ENCODE results near the gene NELFA. TPM values are rescaled to one million over a fixed set of nuclear protein-coding genes. Genes with fewer than 3 reads are reported as not detected.
"Not testable (repeated sequence)": the region's sequence is repeated elsewhere in the genome, so short reads cannot be mapped to it uniquely, and the experiment has no call there.

The NELFA gene
- total RNA-seq, 3 donors from 2014 or later, result 14.1 to 22.0 (median 18.4) TPM

DNA sequence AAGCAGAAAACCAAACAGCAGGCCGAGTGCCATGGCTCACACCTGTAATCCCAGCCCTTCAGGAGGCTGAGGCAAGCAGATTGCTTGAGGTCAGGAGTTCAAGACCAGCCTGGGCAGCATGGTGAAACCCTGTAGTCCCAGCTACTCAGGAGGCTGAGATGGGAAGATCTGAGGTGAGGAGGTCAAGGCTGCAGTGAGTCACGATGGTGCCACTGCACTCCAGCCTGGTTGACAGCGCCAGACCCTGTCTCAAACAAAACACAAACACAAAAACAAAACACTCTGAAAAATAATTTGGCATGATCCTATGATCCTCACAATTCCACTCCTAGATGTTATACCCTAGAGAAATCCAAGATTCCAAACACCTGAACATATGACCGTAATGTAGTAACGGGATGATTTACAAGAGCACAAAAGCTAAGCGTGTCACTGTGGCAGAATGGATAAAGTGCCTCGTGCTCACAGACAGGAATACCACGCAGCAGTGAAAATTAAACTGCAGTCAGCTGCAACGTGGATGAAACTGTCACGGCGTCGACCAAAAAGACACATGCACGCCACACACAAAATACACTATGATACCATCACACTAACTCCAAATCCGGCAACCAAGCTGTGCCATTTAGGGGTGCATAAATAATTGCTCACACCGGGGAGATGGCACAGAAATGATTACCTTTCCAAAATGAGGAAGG lies 1.7 kb downstream of the NELFA start:
- intact Hi-C loops (cut with DNase I; ENCODE audit: low total_unique reads), result no loop called here
- no peak overlapping the region for H3K27ac ChIP-seq
- H3K36me3 ChIP-seq, result no peaks in the 10 kb centered on the region
- H3K27me3 ChIP-seq, result no peaks in the 10 kb centered on the region
- no peaks in the 10 kb centered on the region for H3K9me3 ChIP-seq
- no peaks in the 10 kb centered on the region for H3K4me1 ChIP-seq
- no peak for DNase-seq (ENCODE audit: low spot score in 2 of 2)
- TF ChIP-seq, protein P1, sequence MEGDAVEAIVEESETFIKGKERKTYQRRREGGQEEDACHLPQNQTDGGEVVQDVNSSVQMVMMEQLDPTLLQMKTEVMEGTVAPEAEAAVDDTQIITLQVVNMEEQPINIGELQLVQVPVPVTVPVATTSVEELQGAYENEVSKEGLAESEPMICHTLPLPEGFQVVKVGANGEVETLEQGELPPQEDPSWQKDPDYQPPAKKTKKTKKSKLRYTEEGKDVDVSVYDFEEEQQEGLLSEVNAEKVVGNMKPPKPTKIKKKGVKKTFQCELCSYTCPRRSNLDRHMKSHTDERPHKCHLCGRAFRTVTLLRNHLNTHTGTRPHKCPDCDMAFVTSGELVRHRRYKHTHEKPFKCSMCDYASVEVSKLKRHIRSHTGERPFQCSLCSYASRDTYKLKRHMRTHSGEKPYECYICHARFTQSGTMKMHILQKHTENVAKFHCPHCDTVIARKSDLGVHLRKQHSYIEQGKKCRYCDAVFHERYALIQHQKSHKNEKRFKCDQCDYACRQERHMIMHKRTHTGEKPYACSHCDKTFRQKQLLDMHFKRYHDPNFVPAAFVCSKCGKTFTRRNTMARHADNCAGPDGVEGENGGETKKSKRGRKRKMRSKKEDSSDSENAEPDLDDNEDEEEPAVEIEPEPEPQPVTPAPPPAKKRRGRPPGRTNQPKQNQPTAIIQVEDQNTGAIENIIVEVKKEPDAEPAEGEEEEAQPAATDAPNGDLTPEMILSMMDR (IDR thresholded peaks at IDR 0.05), result no peak
- peak overlapping the region; percentile 98 to 99 (median 98) for H3K4me3 ChIP-seq

DNA sequence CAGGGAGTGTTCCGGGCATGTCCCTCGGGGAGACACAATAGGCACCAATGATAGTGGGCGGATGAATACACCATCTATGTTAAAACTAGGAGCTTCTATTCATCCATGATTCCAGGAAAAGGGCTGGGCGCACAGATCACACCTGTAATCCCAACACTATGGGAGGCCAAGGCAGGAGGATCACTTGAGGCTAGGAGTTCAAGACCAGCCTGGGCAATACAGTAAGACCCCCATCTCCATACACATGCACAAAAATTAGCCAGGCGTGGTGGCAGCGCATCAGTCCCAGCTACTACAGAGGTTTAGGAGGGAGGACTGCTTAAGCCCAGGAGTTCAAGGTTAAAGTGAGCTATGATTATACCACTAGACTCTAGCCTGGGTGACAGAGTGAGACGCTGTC lies 2.4 kb downstream of the NELFA start:
- Histone ChIP-seq H3K27ac (no peak overlapping the region), H3K9me3 (no peaks in the 10 kb centered on the region), H3K36me3 (no peaks in the 10 kb centered on the region), H3K4me3 (no peak overlapping the region), H3K4me1 (no peaks in the 10 kb centered on the region), H3K27me3 (no peaks in the 10 kb centered on the region)
- DNase-seq (ENCODE audit: low spot score in 2 of 2), result no peak
- intact Hi-C loops (cut with DNase I; ENCODE audit: low total_unique reads), result no loop called here
- TF ChIP-seq POLR2AphosphoS5 (IDR thresholded peaks at IDR 0.05) (no peak), POLR2A (IDR thresholded peaks at IDR 0.05) (no peak)
- TF ChIP-seq, protein P1 (IDR thresholded peaks at IDR 0.05), result no peak

DNA sequence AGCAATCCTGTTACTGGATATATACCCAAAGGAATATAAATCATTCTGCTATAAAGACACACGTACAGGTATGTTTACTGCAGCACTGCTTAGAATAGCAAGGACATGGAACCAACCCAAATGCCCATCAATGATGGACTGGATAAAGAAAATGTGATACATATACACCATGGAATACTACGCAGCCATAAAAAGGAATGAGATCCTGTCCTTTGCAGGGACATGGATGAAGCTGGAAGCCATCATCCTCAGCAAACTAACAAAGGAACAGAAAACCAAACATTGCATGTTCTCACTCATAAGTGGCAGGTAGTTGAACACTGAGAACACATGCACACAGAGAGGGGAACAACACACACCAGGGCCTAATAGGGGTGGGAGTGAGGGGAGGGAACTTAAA lies 5.4 kb downstream of the NELFA start:
- H3K27ac ChIP-seq; H3K36me3 ChIP-seq; H3K4me3 ChIP-seq; H3K27me3 ChIP-seq; H3K9me3 ChIP-seq; H3K4me1 ChIP-seq; DNase-seq (ENCODE audit: low spot score in 2 of 2); intact Hi-C loops (cut with DNase I; ENCODE audit: low total_unique reads): not testable (repeated sequence)

DNA sequence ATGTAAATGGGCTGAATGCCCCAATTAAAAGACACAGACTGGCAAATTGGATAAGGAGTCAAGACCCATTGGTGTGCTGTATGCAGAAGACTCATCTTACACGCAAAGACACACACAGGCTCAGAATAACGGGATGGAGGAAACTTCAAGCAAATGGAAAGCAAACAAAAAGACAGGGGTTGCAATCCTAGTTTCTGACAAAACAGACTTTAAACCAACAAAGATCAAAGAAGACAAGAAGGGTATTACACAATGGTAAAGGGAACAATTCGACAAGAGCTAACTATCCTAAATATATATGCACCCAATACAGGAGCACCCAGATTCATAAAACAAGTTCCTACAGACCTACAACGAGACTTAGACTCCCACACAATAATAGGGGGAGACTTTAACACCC lies 9.5 kb downstream of the NELFA start:
- H3K4me3 ChIP-seq; H3K4me1 ChIP-seq; H3K27ac ChIP-seq; H3K36me3 ChIP-seq; H3K9me3 ChIP-seq; intact Hi-C loops (cut with DNase I; ENCODE audit: low total_unique reads); DNase-seq (ENCODE audit: low spot score in 2 of 2); H3K27me3 ChIP-seq: not testable (repeated sequence)

DNA sequence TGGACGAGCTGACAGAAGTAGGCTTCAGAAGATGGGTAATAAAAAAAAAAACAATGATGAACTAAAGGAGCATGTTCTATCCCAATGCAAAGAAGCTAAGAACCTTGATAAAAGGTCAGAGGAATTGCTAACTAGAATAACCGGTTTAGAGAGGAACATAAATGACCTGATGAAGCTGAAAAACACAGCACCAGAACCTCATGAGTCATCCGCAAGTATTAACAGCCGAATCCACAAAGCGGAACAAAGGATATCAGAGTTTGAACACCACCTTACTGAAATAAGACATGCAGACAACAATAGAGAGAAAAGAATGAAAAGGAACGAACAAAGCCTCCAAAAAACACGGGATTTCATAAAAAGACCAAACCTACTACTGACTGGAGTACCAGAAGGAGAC lies 10.5 kb downstream of the NELFA start:
- TF ChIP-seq POLR2AphosphoS5 (IDR thresholded peaks at IDR 0.05), result no peak
- no peaks in the 10 kb centered on the region for H3K4me1 ChIP-seq
- H3K4me3 ChIP-seq, result no peak overlapping the region
- H3K27ac ChIP-seq, result peak overlapping the region in 1 of 2 donors; percentile 17
- DNase-seq (ENCODE audit: low spot score in 2 of 2), result no peak
- intact Hi-C loops (cut with DNase I; ENCODE audit: low total_unique reads), result no loop called here
- no peaks in the 10 kb centered on the region for H3K36me3 ChIP-seq
- H3K9me3 ChIP-seq, result peaks cover 4 to 5% of the 10 kb centered on the region in 2 donors
- H3K27me3 ChIP-seq, result no peaks in the 10 kb centered on the region

DNA sequence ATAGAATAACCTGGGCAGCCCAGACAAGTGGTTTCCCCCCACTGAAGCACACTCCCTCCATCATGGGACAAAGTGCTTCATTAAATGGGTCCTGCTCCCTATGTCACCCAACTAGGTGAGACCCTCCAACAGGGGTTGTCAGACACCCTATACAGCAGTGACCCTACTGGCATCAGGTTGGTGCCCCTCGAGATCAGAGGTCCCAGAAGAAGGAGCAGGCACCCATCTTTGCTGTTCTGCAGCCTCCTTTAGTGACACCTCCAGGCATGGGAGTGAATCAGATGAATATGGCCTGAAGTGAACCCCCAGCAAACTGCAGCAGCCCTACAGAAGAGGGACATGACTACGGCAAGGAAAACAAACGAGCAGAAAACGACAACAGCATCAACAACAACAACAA lies 11.1 kb downstream of the NELFA start:
- intact Hi-C loops (cut with DNase I; ENCODE audit: low total_unique reads), result no loop called here
- Histone ChIP-seq H3K27ac (no peak overlapping the region), H3K27me3 (no peaks in the 10 kb centered on the region), H3K4me1 (no peaks in the 10 kb centered on the region), H3K9me3 (peaks cover 4 to 5% of the 10 kb centered on the region in 2 donors), H3K36me3 (no peaks in the 10 kb centered on the region), H3K4me3 (no peak overlapping the region)
- no peak for DNase-seq (ENCODE audit: low spot score in 2 of 2)
- TF ChIP-seq POLR2A (IDR thresholded peaks at IDR 0.05), result no peak
- TF ChIP-seq, protein P1 (IDR thresholded peaks at IDR 0.05), result no peak
- TF ChIP-seq POLR2AphosphoS5 (IDR thresholded peaks at IDR 0.05), result no peak

Measured in breast epithelium (tissue), 4 donors.